GM23338 (cell line): Measurements from ENCODE around the gene STIM1. TPM values are rescaled to one million over a fixed set of nuclear protein-coding genes. Genes with fewer than 3 reads are reported as not detected.

Experiments used
- ATAC-seq: fragments of 200-7000 bp; cut with Tn5 transposase; 3 replicates; pipeline ENCODE4 v1.9.1; 2020
- DNase-seq: peaks from one replicate; pipeline ENCODE4 v3.0.0-alpha.2; 2015; ENCODE audit warnings: low spot score
- H2AFZ ChIP-seq: fragments of 200-600 bp; sonication (generic); 2 replicates; pipeline ENCODE4 v1.8.0; 2016; ENCODE audit warnings: antibody characterized with exemption, mild to moderate bottlenecking, moderate library complexity
- H3F3A ChIP-seq: fragments of 200-600 bp; sonication (generic); replicated peaks from 2 replicates; pipeline ENCODE4 v1.8.0; 2017; ENCODE audit warnings: antibody characterized with exemption, mixed run types, low read depth
- H3K27ac ChIP-seq: fragments of 200-600 bp; sonication (generic); 2 replicates; pipeline ENCODE4 v1.6.1; 2016; ENCODE audit warnings: low read depth
- H3K27me3 ChIP-seq: fragments of 200-600 bp; sonication (generic); 2 replicates; pipeline ENCODE4 v1.8.0; 2016; ENCODE audit warnings: mild to moderate bottlenecking, mixed run types, moderate library complexity; ENCODE audit not compliant: insufficient read depth
- H3K36me3 ChIP-seq: fragments of 200-600 bp; sonication (generic); 2 replicates; pipeline ENCODE4 v1.8.0; 2016; ENCODE audit warnings: mild to moderate bottlenecking; ENCODE audit not compliant: insufficient read depth
- H3K4me1 ChIP-seq: fragments of 200-600 bp; sonication (generic); 2 replicates; pipeline ENCODE4 v1.8.0; 2016; ENCODE audit warnings: mild to moderate bottlenecking, moderate library complexity; ENCODE audit not compliant: insufficient read depth
- H3K4me2 ChIP-seq: fragments of 200-600 bp; sonication (generic); 2 replicates; pipeline ENCODE4 v1.7.1; 2017; ENCODE audit warnings: mixed run types
- H3K4me3 ChIP-seq: fragments of 200-600 bp; sonication (generic); 2 replicates; pipeline ENCODE4 v1.6.1; 2016; ENCODE audit warnings: mixed run types
- H3K79me2 ChIP-seq: fragments of 200-600 bp; sonication (generic); replicated peaks from 2 replicates; pipeline ENCODE4 v1.8.0; 2017; ENCODE audit warnings: mild to moderate bottlenecking; ENCODE audit not compliant: insufficient read depth
- H3K9me2 ChIP-seq: fragments of 200-600 bp; sonication (generic); 2 replicates; pipeline ENCODE4 v1.8.0; 2017; ENCODE audit not compliant: insufficient read depth
- H4K20me1 ChIP-seq: fragments of 200-600 bp; sonication (generic); replicated peaks from 2 replicates; pipeline ENCODE4 v1.8.0; 2017; ENCODE audit warnings: mild to moderate bottlenecking; ENCODE audit not compliant: insufficient read depth
- H3K27ac Mint-ChIP-seq: 2 replicates; pipeline ENCODE4 v1.8.0; 2020; ENCODE audit warnings: inconsistent platforms, mild to moderate bottlenecking, moderate library complexity, mixed read lengths
- H3K27me3 Mint-ChIP-seq: 3 replicates; pipeline ENCODE4 v1.8.0; 2022; ENCODE audit warnings: low read depth, mild to moderate bottlenecking, moderate library complexity, mixed read lengths, inconsistent platforms; ENCODE audit not compliant: insufficient read depth, poor library complexity
- H3K36me3 Mint-ChIP-seq: 3 replicates; pipeline ENCODE4 v1.8.0; 2021; ENCODE audit warnings: low read depth, mild to moderate bottlenecking, inconsistent platforms, moderate library complexity, mixed read lengths
- H3K4me1 Mint-ChIP-seq: 3 replicates; pipeline ENCODE4 v1.8.0; 2020; ENCODE audit warnings: mild to moderate bottlenecking, inconsistent platforms, mixed read lengths
- H3K4me3 Mint-ChIP-seq: 3 replicates; pipeline ENCODE4 v1.8.0; 2021; ENCODE audit warnings: moderate library complexity, mild to moderate bottlenecking, inconsistent platforms, mixed read lengths
- H3K9me3 Mint-ChIP-seq: 3 replicates; pipeline ENCODE4 v1.8.0; 2020; ENCODE audit warnings: moderate library complexity, mild to moderate bottlenecking, inconsistent platforms, mixed read lengths
- CREB1 ChIP-seq: fragments of 250-450 bp; sonication (Bioruptor Pico); IDR thresholded peaks from 2 replicates; pipeline ENCODE4 v1.5.0; 2020; ENCODE audit warnings: low read depth, mild to moderate bottlenecking, moderate library complexity
- EZH2 ChIP-seq: fragments of 200-600 bp; sonication (generic); IDR thresholded peaks from one replicate; pipeline ENCODE4 v1.8.0; 2017; ENCODE audit warnings: antibody characterized with exemption, mild to moderate bottlenecking, low read depth; ENCODE audit not compliant: unreplicated experiment
- EZH2phosphoT487 ChIP-seq: fragments of 200-600 bp; sonication (generic); IDR thresholded peaks from one replicate; pipeline ENCODE4 v1.8.1; 2018; ENCODE audit warnings: antibody characterized with exemption; ENCODE audit not compliant: unreplicated experiment
- JUNB ChIP-seq: IDR thresholded peaks from one replicate; pipeline ENCODE4 v1.6.1; 2016; ENCODE audit warnings: antibody characterized with exemption; ENCODE audit not compliant: unreplicated experiment
- NANOG ChIP-seq: IDR thresholded peaks from 2 replicates; pipeline ENCODE4 v1.6.1; 2016; ENCODE audit warnings: antibody characterized with exemption, borderline replicate concordance
- POLR2AphosphoS5 ChIP-seq: IDR thresholded peaks from 2 replicates; pipeline ENCODE4 v1.6.1; 2016; ENCODE audit warnings: antibody characterized with exemption, low read depth
- REST ChIP-seq: IDR thresholded peaks from one replicate; pipeline ENCODE4 v1.6.1; 2018; ENCODE audit warnings: antibody characterized with exemption; ENCODE audit not compliant: unreplicated experiment
- STAT1 ChIP-seq: IDR thresholded peaks from one replicate; pipeline ENCODE4 v1.6.1; 2016; ENCODE audit warnings: antibody characterized with exemption; ENCODE audit not compliant: unreplicated experiment
- polyA plus RNA-seq: library from polyadenylated mRNA; unstranded; fragments of >200 nt; fragmentation: Nextera tagmentation; extraction: Ambion mirVana; gene quantifications from 2 replicates; pipeline ENCODE4 v1.2.1, GENCODE V29; 2016
- total RNA-seq: library from RNA; depleted of rRNA; stranded (reverse); fragments of >200 nt; shearing (Covaris generic); gene quantifications from 2 replicates; pipeline ENCODE4 v1.2.3, GENCODE V29; 2014
- TF ChIP-seq, protein P1 (sequence below): IDR thresholded peaks from 2 replicates; pipeline ENCODE4 v1.6.1; 2016; ENCODE audit warnings: antibody characterized with exemption
- TF ChIP-seq, protein P2 (sequence below), 2 experiments: fragments of 200-600 bp in 1 of 2; sonication (generic) in 1 of 2; conservative IDR thresholded peaks; 2 replicates each; pipeline versions ENCODE4 v1.5.1 to v1.6.1; 2016 to 2017; ENCODE audit warnings: antibody characterized with exemption in 2 of 2, low read depth in 2 of 2, mild to moderate bottlenecking in 2 of 2, moderate library complexity in 1 of 2

STIM1 gene
- total and polyA plus RNA-seq, 2 experiments from 2014 or later = 3.5 to 14.0 TPM

GRCh38 chr11:3995949-3996554 lies 140.6 kb downstream of the STIM1 start (continued):
- TF ChIP-seq, protein P1, sequence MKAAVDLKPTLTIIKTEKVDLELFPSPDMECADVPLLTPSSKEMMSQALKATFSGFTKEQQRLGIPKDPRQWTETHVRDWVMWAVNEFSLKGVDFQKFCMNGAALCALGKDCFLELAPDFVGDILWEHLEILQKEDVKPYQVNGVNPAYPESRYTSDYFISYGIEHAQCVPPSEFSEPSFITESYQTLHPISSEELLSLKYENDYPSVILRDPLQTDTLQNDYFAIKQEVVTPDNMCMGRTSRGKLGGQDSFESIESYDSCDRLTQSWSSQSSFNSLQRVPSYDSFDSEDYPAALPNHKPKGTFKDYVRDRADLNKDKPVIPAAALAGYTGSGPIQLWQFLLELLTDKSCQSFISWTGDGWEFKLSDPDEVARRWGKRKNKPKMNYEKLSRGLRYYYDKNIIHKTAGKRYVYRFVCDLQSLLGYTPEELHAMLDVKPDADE = no peak
- no peak for TF ChIP-seq EZH2
- TF ChIP-seq NANOG = no peak
- TF ChIP-seq JUNB = no peak
- TF ChIP-seq REST = no peak
- no peak for TF ChIP-seq EZH2phosphoT487
- TF ChIP-seq CREB1 (CRISPR knock-in tag) = no peak
- TF ChIP-seq, protein P2, sequence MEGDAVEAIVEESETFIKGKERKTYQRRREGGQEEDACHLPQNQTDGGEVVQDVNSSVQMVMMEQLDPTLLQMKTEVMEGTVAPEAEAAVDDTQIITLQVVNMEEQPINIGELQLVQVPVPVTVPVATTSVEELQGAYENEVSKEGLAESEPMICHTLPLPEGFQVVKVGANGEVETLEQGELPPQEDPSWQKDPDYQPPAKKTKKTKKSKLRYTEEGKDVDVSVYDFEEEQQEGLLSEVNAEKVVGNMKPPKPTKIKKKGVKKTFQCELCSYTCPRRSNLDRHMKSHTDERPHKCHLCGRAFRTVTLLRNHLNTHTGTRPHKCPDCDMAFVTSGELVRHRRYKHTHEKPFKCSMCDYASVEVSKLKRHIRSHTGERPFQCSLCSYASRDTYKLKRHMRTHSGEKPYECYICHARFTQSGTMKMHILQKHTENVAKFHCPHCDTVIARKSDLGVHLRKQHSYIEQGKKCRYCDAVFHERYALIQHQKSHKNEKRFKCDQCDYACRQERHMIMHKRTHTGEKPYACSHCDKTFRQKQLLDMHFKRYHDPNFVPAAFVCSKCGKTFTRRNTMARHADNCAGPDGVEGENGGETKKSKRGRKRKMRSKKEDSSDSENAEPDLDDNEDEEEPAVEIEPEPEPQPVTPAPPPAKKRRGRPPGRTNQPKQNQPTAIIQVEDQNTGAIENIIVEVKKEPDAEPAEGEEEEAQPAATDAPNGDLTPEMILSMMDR (conservative IDR thresholded peaks at IDR 0.05; ENCODE audit: low read depth in 2 of 2) = no peak
- no peak for TF ChIP-seq POLR2AphosphoS5
- no peak for TF ChIP-seq STAT1

DNA sequence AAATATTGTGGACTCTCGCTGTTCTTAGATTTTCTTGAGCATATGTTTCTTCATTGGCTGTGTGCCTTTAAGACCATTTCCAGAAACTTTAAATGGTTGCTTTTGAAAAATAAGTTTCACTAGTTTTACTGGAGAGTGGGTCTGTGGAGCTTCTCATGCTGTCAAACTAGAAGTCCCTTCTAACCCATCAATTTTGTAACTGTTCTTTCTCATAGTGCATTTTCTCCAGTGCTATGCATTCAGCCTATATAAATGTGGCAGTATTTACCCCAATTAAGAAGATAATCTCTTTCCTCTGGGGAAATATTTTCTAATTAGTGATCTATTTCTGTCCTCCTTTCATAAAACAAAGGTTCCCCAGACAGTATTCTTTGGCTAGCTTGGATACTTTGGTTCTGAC lies 141.2 kb downstream of the STIM1 start:
- peaks cover 30% of the 10 kb centered on the region for H3K36me3 Mint-ChIP-seq
- no peaks in the 10 kb centered on the region for H3K27me3 ChIP-seq
- no peak overlapping the region for H3K4me3 ChIP-seq
- no peaks in the 10 kb centered on the region for H3K79me2 ChIP-seq
- H3K27me3 Mint-ChIP-seq = peaks cover 3% of the 10 kb centered on the region
- no peaks in the 10 kb centered on the region for H4K20me1 ChIP-seq
- no peaks in the 10 kb centered on the region for H3F3A ChIP-seq
- no peaks in the 10 kb centered on the region for H3K4me1 Mint-ChIP-seq
- H3K27ac Mint-ChIP-seq = no peak overlapping the region
- H3K36me3 ChIP-seq = no peaks in the 10 kb centered on the region
- H3K9me3 Mint-ChIP-seq = peaks cover 61% of the 10 kb centered on the region
- H3K4me2 ChIP-seq = no peak overlapping the region
- no peaks in the 10 kb centered on the region for H3K9me2 ChIP-seq
- no peak for ATAC-seq
- H3K4me3 Mint-ChIP-seq = no peak overlapping the region
- no peak overlapping the region for H3K27ac ChIP-seq
- no peak overlapping the region for H2AFZ ChIP-seq
- no peaks in the 10 kb centered on the region for H3K4me1 ChIP-seq
- no peak for DNase-seq
- TF ChIP-seq, protein P1 = no peak
- TF ChIP-seq REST (no peak), JUNB (no peak), CREB1 (CRISPR knock-in tag) (no peak), NANOG (no peak), EZH2phosphoT487 (no peak), EZH2 (no peak), POLR2AphosphoS5 (no peak)
- TF ChIP-seq, protein P2 (conservative IDR thresholded peaks at IDR 0.05; ENCODE audit: low read depth in 2 of 2) = no peak
